Peyer's patch (tissue), 4 donors: ENCODE measurements around the gene PRPF4. TPM values are rescaled to one million over a fixed set of nuclear protein-coding genes. Genes with fewer than 3 reads are reported as not detected.

Experiments
- DNase-seq, 3 donors: peaks; one replicate each; pipeline ENCODE4 v3.0.0-alpha.2; 2017 to 2019
- H3K27ac ChIP-seq, 4 donors: fragments of 200-600 bp; sonication (generic); one replicate each; pipeline ENCODE4 v1.5.1; 2016 to 2019
- H3K27me3 ChIP-seq, 2 donors: fragments of 200-600 bp; sonication (generic); one replicate each; pipeline ENCODE4 v1.5.1; 2019
- H3K36me3 ChIP-seq, 3 donors: fragments of 200-600 bp; sonication (generic); one replicate each; pipeline ENCODE4 v1.5.1; 2016 to 2019
- H3K4me1 ChIP-seq, 4 donors: fragments of 200-600 bp; sonication (generic); one replicate each; pipeline ENCODE4 v1.5.1; 2016 to 2019
- H3K4me3 ChIP-seq, 4 donors: fragments of 200-600 bp; sonication (generic); 1 replicate in 3 of 4; 2 replicates in 1 of 4; pipeline ENCODE4 v1.5.1; 2016 to 2019; ENCODE audit warnings: mild to moderate bottlenecking in 1 of 4
- H3K9me3 ChIP-seq, 4 donors: fragments of 200-600 bp; sonication (generic); one replicate each; pipeline ENCODE4 v1.5.1; 2016 to 2019; ENCODE audit warnings: mild to moderate bottlenecking in 1 of 4
- CTCF ChIP-seq, 6 experiments: fragments of 450-650 bp in 4 of 6; fragments of 200-600 bp in 2 of 6; sonication (generic) in 1 of 6; IDR thresholded peaks; one replicate each; pipeline ENCODE4 v1.5.1; 2017 to 2019; ENCODE audit warnings: antibody characterized with exemption in 6 of 6, mild to moderate bottlenecking in 3 of 6, moderate library complexity in 1 of 6
- POLR2A ChIP-seq, 2 donors: fragments of 450-650 bp; IDR thresholded peaks; one replicate each; pipeline ENCODE4 v1.5.1; 2017; ENCODE audit warnings: antibody characterized with exemption in 2 of 2, mild to moderate bottlenecking in 2 of 2, moderate library complexity in 2 of 2
- total RNA-seq, 4 donors: library from RNA; depleted of rRNA; stranded (reverse); fragments of >200 nt; gene quantifications; one replicate each; pipeline ENCODE4 v1.1.0, GENCODE V29; 2016

The PRPF4 gene
- total RNA-seq, 4 donors from 2014 or later, result 11.4 to 33.0 (median 19.5) TPM

DNA sequence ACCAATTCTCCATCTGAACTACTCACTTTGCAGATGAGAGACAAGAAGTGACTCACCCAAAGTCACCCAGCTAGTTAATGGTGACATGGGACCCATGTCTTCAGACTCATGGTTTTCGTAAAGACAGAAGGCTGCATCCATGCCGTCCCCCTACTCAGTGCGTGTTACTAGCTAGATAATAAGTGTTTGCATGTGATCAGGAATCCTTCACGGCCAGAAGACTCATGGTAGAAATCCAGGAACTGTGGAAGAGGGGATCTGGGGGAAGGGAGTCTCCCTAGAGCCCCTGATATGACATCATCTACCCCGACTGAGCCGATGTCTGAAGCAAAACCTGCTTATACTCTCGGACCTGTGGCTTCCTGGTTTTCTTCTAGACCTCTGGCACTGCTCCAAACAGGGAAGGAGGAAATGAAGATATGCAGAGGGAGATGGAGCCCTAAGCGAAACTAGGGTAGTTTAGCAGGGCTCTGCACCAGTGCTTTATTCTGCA lies 24.4 kb downstream of the PRPF4 start:
- no peak overlapping the region for H3K27ac ChIP-seq
- no peaks in the 10 kb centered on the region for H3K27me3 ChIP-seq
- peak in 1 of 3 donors; percentile 51 for DNase-seq
- no peaks in the 10 kb centered on the region for H3K4me1 ChIP-seq
- no peaks in the 10 kb centered on the region for H3K36me3 ChIP-seq
- H3K9me3 ChIP-seq, result no peaks in the 10 kb centered on the region
- no peak overlapping the region for H3K4me3 ChIP-seq
- TF ChIP-seq CTCF (IDR thresholded peaks at IDR 0.05) (no peak), POLR2A (IDR thresholded peaks at IDR 0.05) (no peak)

GRCh38 chr9:113301548-113301947 lies 26.1 kb downstream of the PRPF4 start:
- no peak for DNase-seq
- Histone ChIP-seq H3K27me3 (no peaks in the 10 kb centered on the region), H3K9me3 (no peaks in the 10 kb centered on the region), H3K36me3 (no peaks in the 10 kb centered on the region), H3K4me1 (no peaks in the 10 kb centered on the region), H3K27ac (no peak overlapping the region), H3K4me3 (no peak overlapping the region)
- TF ChIP-seq CTCF (IDR thresholded peaks at IDR 0.05) (no peak), POLR2A (IDR thresholded peaks at IDR 0.05) (no peak)

GRCh38 chr9:113302792-113303418 lies 27.4 kb downstream of the PRPF4 start, which contains the start of gene RNF183:
TSS of gene RNF183 (minus strand) at chr9:113303376. CDS start at chr9:113298184, 5,192 bp downstream.
- H3K4me3 ChIP-seq, result no peak within 1 kb of the TSS
- DNase-seq, result no peak

DNA sequence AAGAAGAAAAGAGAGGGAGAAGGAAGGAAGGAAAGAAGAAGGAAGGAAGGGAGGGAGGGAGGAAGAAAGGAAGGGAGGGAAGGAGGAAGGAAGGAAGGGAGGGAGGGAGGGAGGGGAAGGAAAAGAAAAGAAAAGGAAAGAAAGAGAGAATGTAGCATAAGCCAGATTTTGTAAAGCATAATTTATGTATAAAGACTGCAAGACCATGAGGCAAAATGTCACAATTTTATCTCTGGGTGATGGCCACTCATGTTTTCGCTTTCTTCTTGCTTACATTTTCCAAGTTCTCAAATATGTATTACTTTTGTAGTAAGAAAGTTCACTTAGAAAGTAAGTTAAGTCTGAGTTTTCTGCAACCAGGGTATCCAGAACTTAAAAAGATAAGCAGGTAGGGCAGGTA lies 31.1 kb downstream of the PRPF4 start:
- TF ChIP-seq POLR2A (IDR thresholded peaks at IDR 0.05) (no peak), CTCF (IDR thresholded peaks at IDR 0.05) (no peak)
- Histone ChIP-seq H3K4me3 (no peak overlapping the region), H3K27me3 (no peaks in the 10 kb centered on the region), H3K36me3 (no peaks in the 10 kb centered on the region), H3K9me3 (no peaks in the 10 kb centered on the region), H3K27ac (no peak overlapping the region), H3K4me1 (no peaks in the 10 kb centered on the region)
- DNase-seq, result no peak

More at GRCh38 chr9:113302792-113303418, 27.4 kb downstream of the PRPF4 start, which contains the start of gene RNF183:
- H3K27me3 ChIP-seq, result no peaks in the 10 kb centered on the region
- H3K9me3 ChIP-seq, result no peaks in the 10 kb centered on the region
- no peaks in the 10 kb centered on the region for H3K36me3 ChIP-seq
- TF ChIP-seq POLR2A (IDR thresholded peaks at IDR 0.05) (no peak), CTCF (IDR thresholded peaks at IDR 0.05) (no peak)
- no peak within 1 kb of the TSS for H3K27ac ChIP-seq
- no peaks in the 10 kb centered on the region for H3K4me1 ChIP-seq

GRCh38 chr9:113307396-113307975 lies 32.0 kb downstream of the PRPF4 start:
- TF ChIP-seq POLR2A (IDR thresholded peaks at IDR 0.05) (no peak), CTCF (IDR thresholded peaks at IDR 0.05) (no peak)
- no peaks in the 10 kb centered on the region for H3K36me3 ChIP-seq
- H3K27ac ChIP-seq, result no peak overlapping the region

More at GRCh38 chr9:113307396-113307975, 32.0 kb downstream of the PRPF4 start:
- DNase-seq, result no peak
- Histone ChIP-seq H3K27me3 (no peaks in the 10 kb centered on the region), H3K9me3 (no peaks in the 10 kb centered on the region), H3K4me3 (no peak overlapping the region), H3K4me1 (no peaks in the 10 kb centered on the region)
